Measurements from ENCODE around the gene SCN8A. TPM values are rescaled to one million over a fixed set of nuclear protein-coding genes. Genes with fewer than 3 reads are reported as not detected.

Gene SCN8A
- total and polyA plus RNA-seq, 2 experiments from 2014 or later = 4.6 to 23.9 TPM

DNA sequence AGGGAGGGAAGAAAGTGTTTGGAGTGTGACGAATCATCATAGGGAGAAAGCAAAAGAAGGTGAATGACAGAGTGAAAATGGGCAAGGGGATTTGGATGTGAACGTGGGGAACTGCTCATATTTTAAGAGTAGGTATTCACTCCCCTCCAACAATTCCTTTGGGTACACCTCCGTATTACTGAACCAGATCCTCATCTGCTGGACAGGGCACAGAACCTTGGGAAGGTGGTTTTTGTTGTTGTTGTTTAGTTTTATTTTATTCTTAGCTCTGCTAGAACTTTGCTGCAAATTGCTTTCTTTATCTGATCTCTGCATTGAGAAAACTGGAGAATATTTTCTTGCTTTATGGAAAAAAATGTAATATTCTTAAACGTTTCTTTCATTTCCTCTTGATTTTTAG is 7.1 kb downstream of the SCN8A start:
- Histone ChIP-seq H4K20me1 (replicated peaks; ENCODE audit: insufficient read depth) (peaks cover 63% of the 10 kb centered on the region), H3K27ac (ENCODE audit: low read depth) (no peak overlapping the region), H3K79me2 (replicated peaks; ENCODE audit: insufficient read depth) (peaks cover 99% of the 10 kb centered on the region), H3K4me2 (no peak overlapping the region), H3K4me3 (no peak overlapping the region), H3K36me3 (ENCODE audit: insufficient read depth) (no peaks in the 10 kb centered on the region), H2AFZ (no peak overlapping the region), H3K27me3 (ENCODE audit: insufficient read depth) (no peaks in the 10 kb centered on the region), H3K9me2 (ENCODE audit: insufficient read depth) (no peaks in the 10 kb centered on the region), H3F3A (replicated peaks; ENCODE audit: low read depth) (no peaks in the 10 kb centered on the region), H3K4me1 (ENCODE audit: insufficient read depth) (peaks cover 31% of the 10 kb centered on the region)
- Mint-ChIP-seq H3K4me1 (peaks cover 42% of the 10 kb centered on the region), H3K27me3 (ENCODE audit: insufficient read depth, low read depth, poor library complexity) (peaks cover under 1% of the 10 kb centered on the region), H3K9me3 (no peaks in the 10 kb centered on the region), H3K36me3 (ENCODE audit: low read depth) (0 out of 3 replicates have a peak, but pooled peaks cover 4% of the 10 kb centered on the region), H3K27ac (no peak overlapping the region), H3K4me3 (no peak overlapping the region)
- TF ChIP-seq POLR2AphosphoS5 (IDR thresholded peaks at IDR 0.05; ENCODE audit: low read depth) (no peak), NANOG (IDR thresholded peaks at IDR 0.05; ENCODE audit: borderline replicate concordance) (no peak), EZH2phosphoT487 (IDR thresholded peaks at IDR 0.05; ENCODE audit: unreplicated experiment) (no peak), JUNB (IDR thresholded peaks at IDR 0.05; ENCODE audit: unreplicated experiment) (no peak), EZH2 (IDR thresholded peaks at IDR 0.05; ENCODE audit: low read depth, unreplicated experiment) (no peak), ZNF331 (CRISPR knock-in tag; IDR thresholded peaks at IDR 0.05; ENCODE audit: low read depth) (no peak)
- TF ChIP-seq, protein P1, sequence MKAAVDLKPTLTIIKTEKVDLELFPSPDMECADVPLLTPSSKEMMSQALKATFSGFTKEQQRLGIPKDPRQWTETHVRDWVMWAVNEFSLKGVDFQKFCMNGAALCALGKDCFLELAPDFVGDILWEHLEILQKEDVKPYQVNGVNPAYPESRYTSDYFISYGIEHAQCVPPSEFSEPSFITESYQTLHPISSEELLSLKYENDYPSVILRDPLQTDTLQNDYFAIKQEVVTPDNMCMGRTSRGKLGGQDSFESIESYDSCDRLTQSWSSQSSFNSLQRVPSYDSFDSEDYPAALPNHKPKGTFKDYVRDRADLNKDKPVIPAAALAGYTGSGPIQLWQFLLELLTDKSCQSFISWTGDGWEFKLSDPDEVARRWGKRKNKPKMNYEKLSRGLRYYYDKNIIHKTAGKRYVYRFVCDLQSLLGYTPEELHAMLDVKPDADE (IDR thresholded peaks at IDR 0.05) = no peak
- DNase-seq (ENCODE audit: low spot score) = no peak
- no peak for ATAC-seq

DNA sequence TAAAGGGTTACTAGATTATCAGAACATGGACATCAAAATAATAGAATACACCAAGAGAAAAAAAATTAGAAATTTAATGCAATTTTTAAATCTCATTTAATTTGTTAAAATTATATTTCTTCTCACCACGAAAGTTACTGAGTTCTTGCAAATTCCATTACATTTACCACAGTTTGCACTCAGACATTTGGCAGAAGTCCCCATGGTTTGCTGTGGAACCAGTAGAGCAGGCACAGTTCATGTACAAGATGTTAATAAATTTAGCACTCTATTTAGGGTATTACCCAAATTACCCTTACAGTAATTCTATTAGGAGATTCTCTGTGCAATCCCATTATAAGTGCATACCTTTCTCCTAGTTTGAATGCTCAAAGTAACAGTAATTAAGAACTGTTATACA is 9.7 kb downstream of the SCN8A start:
- Histone ChIP-seq H3K79me2 (replicated peaks; ENCODE audit: insufficient read depth) (peaks cover 99% of the 10 kb centered on the region), H3K36me3 (ENCODE audit: insufficient read depth) (no peaks in the 10 kb centered on the region), H3K9me2 (ENCODE audit: insufficient read depth) (no peaks in the 10 kb centered on the region), H3F3A (replicated peaks; ENCODE audit: low read depth) (no peaks in the 10 kb centered on the region), H3K4me3 (no peak overlapping the region), H4K20me1 (replicated peaks; ENCODE audit: insufficient read depth) (peaks cover 57% of the 10 kb centered on the region), H3K4me2 (no peak overlapping the region), H3K27me3 (ENCODE audit: insufficient read depth) (no peaks in the 10 kb centered on the region), H3K4me1 (ENCODE audit: insufficient read depth) (peaks cover 19% of the 10 kb centered on the region), H3K27ac (ENCODE audit: low read depth) (no peak overlapping the region), H2AFZ (no peak overlapping the region)
- Mint-ChIP-seq H3K4me1 (peaks cover 34% of the 10 kb centered on the region), H3K27ac (no peak overlapping the region), H3K4me3 (no peak overlapping the region), H3K36me3 (ENCODE audit: low read depth) (no peaks in the 10 kb centered on the region; the same call in 2 of the 3 replicates), H3K27me3 (ENCODE audit: insufficient read depth, low read depth, poor library complexity) (peaks cover 1% of the 10 kb centered on the region), H3K9me3 (no peaks in the 10 kb centered on the region)
- ATAC-seq (no peak), DNase-seq (ENCODE audit: low spot score) (no peak)
- TF ChIP-seq, protein P2, sequence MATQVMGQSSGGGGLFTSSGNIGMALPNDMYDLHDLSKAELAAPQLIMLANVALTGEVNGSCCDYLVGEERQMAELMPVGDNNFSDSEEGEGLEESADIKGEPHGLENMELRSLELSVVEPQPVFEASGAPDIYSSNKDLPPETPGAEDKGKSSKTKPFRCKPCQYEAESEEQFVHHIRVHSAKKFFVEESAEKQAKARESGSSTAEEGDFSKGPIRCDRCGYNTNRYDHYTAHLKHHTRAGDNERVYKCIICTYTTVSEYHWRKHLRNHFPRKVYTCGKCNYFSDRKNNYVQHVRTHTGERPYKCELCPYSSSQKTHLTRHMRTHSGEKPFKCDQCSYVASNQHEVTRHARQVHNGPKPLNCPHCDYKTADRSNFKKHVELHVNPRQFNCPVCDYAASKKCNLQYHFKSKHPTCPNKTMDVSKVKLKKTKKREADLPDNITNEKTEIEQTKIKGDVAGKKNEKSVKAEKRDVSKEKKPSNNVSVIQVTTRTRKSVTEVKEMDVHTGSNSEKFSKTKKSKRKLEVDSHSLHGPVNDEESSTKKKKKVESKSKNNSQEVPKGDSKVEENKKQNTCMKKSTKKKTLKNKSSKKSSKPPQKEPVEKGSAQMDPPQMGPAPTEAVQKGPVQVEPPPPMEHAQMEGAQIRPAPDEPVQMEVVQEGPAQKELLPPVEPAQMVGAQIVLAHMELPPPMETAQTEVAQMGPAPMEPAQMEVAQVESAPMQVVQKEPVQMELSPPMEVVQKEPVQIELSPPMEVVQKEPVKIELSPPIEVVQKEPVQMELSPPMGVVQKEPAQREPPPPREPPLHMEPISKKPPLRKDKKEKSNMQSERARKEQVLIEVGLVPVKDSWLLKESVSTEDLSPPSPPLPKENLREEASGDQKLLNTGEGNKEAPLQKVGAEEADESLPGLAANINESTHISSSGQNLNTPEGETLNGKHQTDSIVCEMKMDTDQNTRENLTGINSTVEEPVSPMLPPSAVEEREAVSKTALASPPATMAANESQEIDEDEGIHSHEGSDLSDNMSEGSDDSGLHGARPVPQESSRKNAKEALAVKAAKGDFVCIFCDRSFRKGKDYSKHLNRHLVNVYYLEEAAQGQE (IDR thresholded peaks at IDR 0.05; ENCODE audit: unreplicated experiment) = no peak
- TF ChIP-seq ZNF331 (CRISPR knock-in tag; IDR thresholded peaks at IDR 0.05; ENCODE audit: low read depth) (no peak), EZH2phosphoT487 (IDR thresholded peaks at IDR 0.05; ENCODE audit: unreplicated experiment) (no peak), CREB1 (CRISPR knock-in tag; IDR thresholded peaks at IDR 0.05; ENCODE audit: low read depth) (no peak), EZH2 (IDR thresholded peaks at IDR 0.05; ENCODE audit: low read depth, unreplicated experiment) (no peak), ZNF462 (CRISPR knock-in tag; IDR thresholded peaks at IDR 0.05) (no peak), POLR2AphosphoS5 (IDR thresholded peaks at IDR 0.05; ENCODE audit: low read depth) (no peak), ZNF114 (CRISPR knock-in tag; IDR thresholded peaks at IDR 0.05) (no peak)

Data from GM23338 (cell line).